ENCODE results near the gene CCDC187. TPM values are rescaled to one million over a fixed set of nuclear protein-coding genes. Genes with fewer than 3 reads are reported as not detected.

Gene CCDC187
- total RNA-seq, 1 donor from 2014 or later, result not detected

DNA sequence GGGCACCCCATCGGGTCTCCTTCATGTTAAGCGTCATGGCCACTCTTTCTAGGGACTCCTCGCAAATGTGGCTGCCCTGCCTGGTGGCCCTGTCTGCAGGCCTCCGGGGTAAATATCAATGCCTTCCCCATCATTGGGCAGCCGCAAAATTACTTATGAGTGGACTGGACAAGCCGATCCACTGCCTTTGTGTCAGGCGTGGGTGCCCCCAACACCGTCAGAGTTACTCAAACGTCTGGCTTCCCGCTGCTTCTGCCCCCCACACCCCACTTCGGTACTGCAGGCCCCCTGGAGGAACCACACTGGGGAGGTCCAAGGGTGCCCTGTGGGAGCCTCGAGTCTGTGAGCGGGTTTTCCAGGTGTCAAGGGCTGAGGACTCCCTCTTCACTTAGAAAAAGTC is 102.7 kb downstream of the CCDC187 start:
- intact Hi-C loops (cut with DNase I), result loop anchor here (5.0 kb wide), 1 partner anchor 166 kb away; no protein-coding TSS in a partner anchor
- H3K4me3 ChIP-seq, result no peak overlapping the region
- H3K27ac ChIP-seq, result no peak overlapping the region
- no peaks in the 10 kb centered on the region for H3K9me3 ChIP-seq
- TF ChIP-seq POLR2AphosphoS5 (IDR thresholded peaks at IDR 0.05; ENCODE audit: insufficient read depth in 1 of 2, low read depth in 1 of 2), result no peak
- TF ChIP-seq, protein P1, sequence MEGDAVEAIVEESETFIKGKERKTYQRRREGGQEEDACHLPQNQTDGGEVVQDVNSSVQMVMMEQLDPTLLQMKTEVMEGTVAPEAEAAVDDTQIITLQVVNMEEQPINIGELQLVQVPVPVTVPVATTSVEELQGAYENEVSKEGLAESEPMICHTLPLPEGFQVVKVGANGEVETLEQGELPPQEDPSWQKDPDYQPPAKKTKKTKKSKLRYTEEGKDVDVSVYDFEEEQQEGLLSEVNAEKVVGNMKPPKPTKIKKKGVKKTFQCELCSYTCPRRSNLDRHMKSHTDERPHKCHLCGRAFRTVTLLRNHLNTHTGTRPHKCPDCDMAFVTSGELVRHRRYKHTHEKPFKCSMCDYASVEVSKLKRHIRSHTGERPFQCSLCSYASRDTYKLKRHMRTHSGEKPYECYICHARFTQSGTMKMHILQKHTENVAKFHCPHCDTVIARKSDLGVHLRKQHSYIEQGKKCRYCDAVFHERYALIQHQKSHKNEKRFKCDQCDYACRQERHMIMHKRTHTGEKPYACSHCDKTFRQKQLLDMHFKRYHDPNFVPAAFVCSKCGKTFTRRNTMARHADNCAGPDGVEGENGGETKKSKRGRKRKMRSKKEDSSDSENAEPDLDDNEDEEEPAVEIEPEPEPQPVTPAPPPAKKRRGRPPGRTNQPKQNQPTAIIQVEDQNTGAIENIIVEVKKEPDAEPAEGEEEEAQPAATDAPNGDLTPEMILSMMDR (IDR thresholded peaks at IDR 0.05), result no peak
- no peak for TF ChIP-seq POLR2A (IDR thresholded peaks at IDR 0.05)
- H3K36me3 ChIP-seq, result no peaks in the 10 kb centered on the region
- no peak for DNase-seq (ENCODE audit: extremely low spot score in 2 of 2)
- H3K4me1 ChIP-seq, result peaks cover 8% of the 10 kb centered on the region
- H3K27me3 ChIP-seq, result peaks cover 6% of the 10 kb centered on the region

DNA sequence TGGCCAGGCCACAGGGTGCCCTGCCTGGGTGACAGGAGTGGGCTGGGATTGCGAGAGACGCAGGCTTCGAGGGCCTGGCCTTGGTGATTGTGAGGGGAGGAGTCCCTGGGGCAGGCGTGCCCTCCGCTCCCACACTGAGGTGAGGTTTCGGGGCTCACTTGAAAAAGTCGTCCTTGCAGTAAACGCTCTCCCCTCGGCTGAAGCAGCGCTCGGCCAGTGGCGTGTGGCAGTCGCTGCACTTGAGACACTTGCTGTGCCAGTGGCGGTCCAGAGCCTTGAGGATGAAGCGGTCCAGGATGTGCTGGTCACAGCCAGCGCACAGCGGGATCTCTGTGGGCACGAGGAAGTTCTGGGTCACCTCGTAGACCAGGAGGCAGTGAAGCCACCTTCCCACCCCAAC is 103.5 kb downstream of the CCDC187 start:
- H3K27me3 ChIP-seq, result peaks cover 6% of the 10 kb centered on the region
- H3K4me3 ChIP-seq, result no peak overlapping the region
- no peaks in the 10 kb centered on the region for H3K36me3 ChIP-seq
- TF ChIP-seq POLR2AphosphoS5 (IDR thresholded peaks at IDR 0.05; ENCODE audit: insufficient read depth in 1 of 2, low read depth in 1 of 2) (no peak), POLR2A (IDR thresholded peaks at IDR 0.05) (no peak)
- TF ChIP-seq, protein P1 (IDR thresholded peaks at IDR 0.05), result no peak
- H3K9me3 ChIP-seq, result no peaks in the 10 kb centered on the region
- intact Hi-C loops (cut with DNase I), result loop anchor here (5.0 kb wide), 1 partner anchor 167 kb away; no protein-coding TSS in a partner anchor
- H3K4me1 ChIP-seq, result peaks cover 8% of the 10 kb centered on the region
- H3K27ac ChIP-seq, result no peak overlapping the region
- no peak for DNase-seq (ENCODE audit: extremely low spot score in 2 of 2)

Other genes starting within 250 kb of the CCDC187 start
- 21.1 TPM for gene NACC2, start 208.8 kb downstream of the CCDC187 start, total RNA-seq
- 25.0 TPM for gene TMEM250, start 185.2 kb downstream of the CCDC187 start, total RNA-seq
- gene LHX3, start 99.0 kb downstream of the CCDC187 start, total RNA-seq, result not detected
- 6.1 TPM for gene QSOX2, start 58.3 kb downstream of the CCDC187 start, total RNA-seq
- gene GPSM1, start 23.4 kb upstream of the CCDC187 start, total RNA-seq, result 35.4 TPM
- 25.0 TPM for gene DNLZ, start 59.6 kb upstream of the CCDC187 start, total RNA-seq
- 16.9 TPM for gene CARD9, start 69.6 kb upstream of the CCDC187 start, total RNA-seq
- 3.2 TPM for gene SNAPC4, start 96.1 kb upstream of the CCDC187 start, total RNA-seq
- gene ENTR1, start 106.5 kb upstream of the CCDC187 start, total RNA-seq, result 60.4 TPM
- gene PMPCA, start 106.6 kb upstream of the CCDC187 start, total RNA-seq, result 23.6 TPM
- 9.8 TPM for gene INPP5E, start 135.8 kb upstream of the CCDC187 start, total RNA-seq
- gene SEC16A, start 178.9 kb upstream of the CCDC187 start, total RNA-seq, result 52.3 TPM
- gene NOTCH1, start 242.0 kb upstream of the CCDC187 start, total RNA-seq, result 67.0 TPM